ENCODE results near the gene SLC6A7.

SLC6A7 gene

GRCh38 chr5:150241298-150242160, 51.7 kb downstream of the SLC6A7 start:
- no peak overlapping the region for H3K4me3 ChIP-seq (ENCODE audit: low read length)
- DNase-seq (ENCODE audit: low read depth), result no peak
- no peak for TF ChIP-seq CTCF (conservative IDR thresholded peaks at IDR 0.05; ENCODE audit: low read length)

GRCh38 chr5:150242251-150242894, 52.5 kb downstream of the SLC6A7 start:
- no peak for DNase-seq (ENCODE audit: low read depth)
- TF ChIP-seq CTCF (conservative IDR thresholded peaks at IDR 0.05; ENCODE audit: low read length), result no peak
- no peak overlapping the region for H3K4me3 ChIP-seq (ENCODE audit: low read length)

DNA sequence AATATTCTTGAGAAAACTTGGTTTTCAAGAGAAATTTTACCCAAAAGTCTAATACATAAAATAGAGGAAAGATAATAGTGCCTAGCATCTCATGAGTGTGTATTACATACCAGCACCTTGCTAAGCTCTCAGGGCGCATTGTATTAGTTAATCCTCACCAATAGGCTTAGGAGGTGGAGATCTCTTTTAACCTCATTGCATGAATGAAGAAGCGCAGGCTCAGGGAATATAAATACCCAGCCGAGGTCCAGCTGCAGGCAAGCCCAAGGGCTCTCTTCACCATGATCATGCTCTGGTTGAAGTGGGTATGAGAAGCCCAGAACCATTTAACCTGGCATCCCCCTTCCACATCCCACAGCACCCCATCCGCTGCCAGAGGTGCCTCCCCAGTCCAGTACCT, 53.7 kb downstream of the SLC6A7 start:
- no peak for DNase-seq (ENCODE audit: low read depth)
- no peak for TF ChIP-seq CTCF (conservative IDR thresholded peaks at IDR 0.05; ENCODE audit: low read length)
- no peak overlapping the region for H3K4me3 ChIP-seq (ENCODE audit: low read length)

DNA sequence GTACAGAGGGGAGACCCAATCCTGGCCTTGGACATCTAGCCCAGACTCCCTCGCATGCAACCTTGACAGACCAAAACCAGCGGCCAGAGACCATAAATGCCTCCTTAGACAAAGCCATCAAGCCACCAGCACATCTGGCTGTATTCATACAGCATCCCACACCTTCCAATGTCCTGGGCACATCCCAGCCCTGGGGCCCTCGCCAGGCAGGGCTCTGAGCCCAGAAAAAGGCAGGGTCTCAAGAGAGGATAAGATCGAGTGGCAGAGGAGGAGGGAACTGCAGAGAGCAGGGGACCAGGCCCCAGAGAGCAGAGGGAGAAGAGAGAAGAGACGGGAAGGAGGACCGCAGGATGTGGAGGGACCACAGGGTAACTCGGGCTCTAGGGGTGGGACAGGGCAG, 54.3 kb downstream of the SLC6A7 start:
- no peak overlapping the region for H3K4me3 ChIP-seq (ENCODE audit: low read length)
- DNase-seq (ENCODE audit: low read depth), result no peak
- no peak for TF ChIP-seq CTCF (conservative IDR thresholded peaks at IDR 0.05; ENCODE audit: low read length)

DNA sequence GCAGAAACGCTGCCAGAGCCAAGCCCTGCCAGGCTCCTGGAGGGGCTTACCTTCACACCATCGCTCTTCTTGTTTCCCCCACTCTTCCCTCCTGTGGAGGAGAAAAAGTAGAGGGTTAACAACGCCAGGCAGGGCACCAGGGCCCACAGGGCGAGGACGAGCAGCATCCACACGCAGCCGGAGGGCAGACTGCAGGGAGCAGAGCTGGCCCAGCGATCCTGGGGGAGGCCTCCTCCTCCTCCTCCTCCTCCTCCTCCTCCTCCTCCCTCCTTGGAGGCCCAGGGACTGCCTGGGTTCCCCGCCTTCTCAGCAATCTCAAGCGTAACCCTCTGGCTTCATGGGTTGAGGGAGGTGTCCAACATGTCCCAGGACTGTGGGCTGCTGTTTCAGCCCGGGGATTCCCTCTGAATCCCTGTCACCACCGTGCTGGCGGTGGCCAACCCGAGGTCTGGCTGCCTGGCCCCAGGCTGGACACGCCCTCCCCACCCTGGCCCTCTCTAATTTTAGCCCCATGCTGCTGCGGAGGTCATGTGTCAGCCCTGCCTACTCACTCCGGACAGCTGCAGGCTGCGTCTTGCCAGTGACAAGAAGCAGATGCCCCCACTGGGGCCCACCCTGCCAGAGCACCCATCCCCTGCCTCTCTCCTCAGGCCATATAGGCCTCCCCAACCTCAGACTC, 55.4 kb downstream of the SLC6A7 start:
- peak; percentile 22 for DNase-seq (ENCODE audit: low read depth)
- no peak overlapping the region for H3K4me3 ChIP-seq (ENCODE audit: low read length)
- no peak for TF ChIP-seq CTCF (conservative IDR thresholded peaks at IDR 0.05; ENCODE audit: low read length)

GRCh38 chr5:150245808-150246207, 55.9 kb downstream of the SLC6A7 start:
- H3K4me3 ChIP-seq (ENCODE audit: low read length), result no peak overlapping the region
- no peak for TF ChIP-seq CTCF (conservative IDR thresholded peaks at IDR 0.05; ENCODE audit: low read length)
- DNase-seq (ENCODE audit: low read depth), result no peak
